ENCODE measurements around the gene SMAD7.

GRCh38 chr18:48899558-48900174, 51.1 kb downstream of the SMAD7 start:
- TF ChIP-seq CTCF (conservative IDR thresholded peaks at IDR 0.05; ENCODE audit: low read depth, low read length) = no peak
- TF ChIP-seq EZH2 (IDR thresholded peaks at IDR 0.05; ENCODE audit: borderline replicate concordance, low read depth, low read length, poor library complexity, severe bottlenecking) = no peak

Data from A673 (cell line).